Endothelial cell of umbilical vein (primary cell): ENCODE results near the gene MCU. TPM values are rescaled to one million over a fixed set of nuclear protein-coding genes. Genes with fewer than 3 reads are reported as not detected.

ENCODE experiments used
- BruUV-seq: library from RNA; stranded (reverse); fragments of 400-500 nt; replicated peaks from 2 replicates; lab custom pipeline; 2021; lab: Mats Ljungman, UMichigan
- CTCF ChIA-PET: fragments of 300-600, 350-600 bp; sonication (Branson Sonifier 250); formaldehyde crosslinking; loops from one replicate; lab custom pipeline; 2021; ENCODE audit warnings: antibody characterized with exemption, inconsistent platforms; lab: Charles Lee
- POLR2A ChIA-PET: fragments of 300-600, 350-600 bp; sonication (Branson Sonifier 250); formaldehyde crosslinking; loops from one replicate; lab custom pipeline; 2021; ENCODE audit warnings: antibody characterized with exemption, inconsistent platforms; lab: Charles Lee
- DNase-seq: peaks from one replicate; pipeline ENCODE4 v3.0.0-alpha.2; 2011; ENCODE audit warnings: low read depth, low spot score
- FAIRE-seq: peaks from 2 replicates; lab custom pipeline; 2011; peaks lifted over from hg19 to GRCh38; lab: Jason Lieb, UNC
- H2AFZ ChIP-seq: 2 replicates; pipeline ENCODE4 v1.6.0; 2012; ENCODE audit warnings: low read depth, low read length, control low read depth, inconsistent platforms
- H3K27ac ChIP-seq: 2 replicates; pipeline ENCODE4 v1.5.1; 2011; ENCODE audit warnings: low read depth, mild to moderate bottlenecking, control low read depth, low read length, moderate library complexity; ENCODE audit not compliant: insufficient read depth
- H3K27me3 ChIP-seq, 2 experiments: 2 replicates each; pipeline versions ENCODE4 v1.6.0 to v1.6.1; 2011; ENCODE audit warnings: low read length in 2 of 2, mixed read lengths in 1 of 2; ENCODE audit not compliant: control insufficient read depth in 2 of 2, insufficient read depth in 2 of 2
- H3K36me3 ChIP-seq, 2 experiments: 2 replicates in 1 of 2; 3 replicates in 1 of 2; pipeline ENCODE4 v1.5.1; 2011; ENCODE audit warnings: low read length in 2 of 2, mild to moderate bottlenecking in 1 of 2, moderate library complexity in 1 of 2; ENCODE audit not compliant: control insufficient read depth in 2 of 2, insufficient read depth in 2 of 2; ENCODE audit errors: extremely low read depth in 1 of 2
- H3K4me1 ChIP-seq: 3 replicates; pipeline ENCODE4 v1.5.1; 2011; ENCODE audit warnings: mild to moderate bottlenecking, low read length; ENCODE audit not compliant: control insufficient read depth, insufficient read depth; ENCODE audit errors: extremely low read depth
- H3K4me2 ChIP-seq: 2 replicates; pipeline ENCODE4 v1.6.1; 2011; ENCODE audit warnings: low read length, control low read depth, mixed read lengths; ENCODE audit not compliant: insufficient read depth
- H3K4me3 ChIP-seq, 3 experiments: fragments of 200-600 bp in 1 of 3; sonication (generic), shearing (Covaris generic) in 1 of 3; replicated peaks in 1 of 3; 2 replicates each; pipeline ENCODE4 v1.5.1; 2011 to 2016; ENCODE audit warnings: control low read depth in 3 of 3, low read length in 3 of 3, mild to moderate bottlenecking in 2 of 3, inconsistent platforms in 1 of 3, low read depth in 1 of 3, moderate library complexity in 1 of 3; ENCODE audit not compliant: insufficient read depth in 1 of 3
- H3K79me2 ChIP-seq: 2 replicates; pipeline ENCODE4 v1.6.0; 2012; ENCODE audit warnings: low read length, inconsistent platforms; ENCODE audit not compliant: control insufficient read depth, insufficient read depth
- H3K9ac ChIP-seq: replicated peaks from 2 replicates; pipeline ENCODE3; 2011; ENCODE audit warnings: low read length, control low read depth; ENCODE audit not compliant: insufficient read depth; ENCODE audit errors: extremely low read depth
- H3K9me1 ChIP-seq: replicated peaks from 3 replicates; pipeline ENCODE4 v1.6.0; 2011; ENCODE audit warnings: mild to moderate bottlenecking, low read length; ENCODE audit not compliant: control insufficient read depth, insufficient read depth; ENCODE audit errors: extremely low read depth
- H3K9me3 ChIP-seq: replicated peaks from 2 replicates; pipeline ENCODE4 v1.5.1; 2012; ENCODE audit warnings: low read length, inconsistent platforms; ENCODE audit not compliant: control insufficient read depth, insufficient read depth
- H4K20me1 ChIP-seq: replicated peaks from 2 replicates; pipeline ENCODE3; 2011; ENCODE audit warnings: mild to moderate bottlenecking, low read length; ENCODE audit not compliant: control insufficient read depth, insufficient read depth; ENCODE audit errors: extremely low read depth
- EZH2 ChIP-seq: IDR thresholded peaks from 2 replicates; pipeline ENCODE4 v1.6.1; 2012; ENCODE audit warnings: borderline replicate concordance, low read depth, mild to moderate bottlenecking, moderate library complexity, low read length, inconsistent platforms; ENCODE audit not compliant: severe bottlenecking
- FOS ChIP-seq: IDR thresholded peaks from 2 replicates; pipeline ENCODE4 v1.6.1; 2011; ENCODE audit warnings: mild to moderate bottlenecking, low read length, moderate library complexity, borderline replicate concordance; ENCODE audit not compliant: insufficient read depth
- GATA2 ChIP-seq: IDR thresholded peaks from 2 replicates; pipeline ENCODE4 v1.7.0; 2011; ENCODE audit warnings: low read depth, mild to moderate bottlenecking, moderate library complexity, mixed read lengths, low read length; ENCODE audit not compliant: insufficient read length, insufficient read depth
- JUN ChIP-seq: IDR thresholded peaks from 2 replicates; pipeline ENCODE4 v1.6.1; 2011; ENCODE audit warnings: borderline replicate concordance, low read depth; ENCODE audit not compliant: insufficient read length, insufficient read depth
- MYC ChIP-seq: IDR thresholded peaks from one replicate; pipeline ENCODE4 v1.6.1; 2011; ENCODE audit warnings: mild to moderate bottlenecking, low read depth, low read length
- POLR2A ChIP-seq: IDR thresholded peaks from 2 replicates; pipeline ENCODE4 v1.6.1; 2012; ENCODE audit warnings: low read depth, mild to moderate bottlenecking, control low read depth, low read length
- POLR2AphosphoS5 ChIP-seq: IDR thresholded peaks from 2 replicates; pipeline ENCODE4 v1.6.1; 2012; ENCODE audit warnings: low read depth, mild to moderate bottlenecking, control low read depth, low read length, moderate library complexity; ENCODE audit not compliant: insufficient read depth
- dilution Hi-C: fragments of 300-500 bp; cut with MboI; formaldehyde crosslinking; loops from one replicate; pipeline ENCODE4 v1.15.0; 2019; ENCODE audit warnings: low sequenced_read_pairs; ENCODE audit not compliant: extremely low pct_ligation_motif_present
- intact Hi-C: fragments of 100-400 bp; cut with micrococcal nuclease; formaldehyde crosslinking; loops from one replicate; pipeline ENCODE4 v1.10.0; 2022
- polyA plus RNA-seq, 4 experiments: library from polyadenylated mRNA; depleted of rRNA in 3 of 4; stranded (reverse) in 3 of 4; unstranded in 1 of 4; fragments of >200 nt; gene quantifications; 2 replicates each; pipeline versions ENCODE4 v1.2.1 to v1.2.3, GENCODE V29; 2011 to 2012; ENCODE audit warnings: missing spikeins in 1 of 4
- total RNA-seq: library from RNA; stranded (reverse); gene quantifications from 2 replicates; pipeline ENCODE4 v1.2.3, GENCODE V29; 2021
- TF ChIP-seq, protein P1 (sequence below), 2 donors: IDR thresholded peaks; 1 replicate in 1 of 2; 2 replicates in 1 of 2; pipeline ENCODE4 v1.5.1; 2011; ENCODE audit warnings: low read length in 2 of 2, mild to moderate bottlenecking in 2 of 2, moderate library complexity in 2 of 2, control low read depth in 1 of 2, inconsistent platforms in 1 of 2, low read depth in 1 of 2; ENCODE audit not compliant: insufficient read depth in 1 of 2; ENCODE audit errors: extremely low read depth in 1 of 2
- TF ChIP-seq, protein P2 (sequence below): IDR thresholded peaks from 2 replicates; pipeline ENCODE4 v1.6.1; 2011; ENCODE audit not compliant: insufficient read depth, insufficient read length

MCU gene
- total and polyA plus RNA-seq, 2 donors (not counting 3 experiments of a cell fraction or from before 2014, with no cell fraction given), result 25.2 to 37.2 TPM

DNA sequence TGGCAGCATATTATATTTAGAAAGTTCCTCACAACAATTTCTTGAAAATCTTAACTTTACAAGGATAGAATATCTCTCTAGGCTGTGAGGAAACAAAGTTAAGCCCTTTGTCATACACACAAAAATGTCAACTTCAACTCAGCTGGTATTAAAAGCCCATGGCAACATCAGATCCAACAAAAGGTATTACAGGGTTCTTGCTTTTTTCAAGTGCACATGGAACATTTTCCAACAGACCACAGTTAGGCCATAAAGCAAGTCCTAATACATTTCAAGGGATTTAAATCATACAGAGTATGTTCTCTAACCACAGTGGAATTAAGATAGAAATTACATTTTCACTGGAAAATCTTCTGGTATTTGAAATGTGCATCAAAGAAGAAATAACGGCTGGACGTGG lies 129.7 kb downstream of the MCU start:
- FAIRE-seq (no peak), DNase-seq (no peak)
- BruUV-seq, result no TSS peak
- ChIA-PET CTCF (no interaction called here), POLR2A (no interaction called here)
- Histone ChIP-seq H3K9me3 (no peaks in the 10 kb centered on the region), H3K4me3 (no peak overlapping the region), H3K9me1 (no peaks in the 10 kb centered on the region), H4K20me1 (no peaks in the 10 kb centered on the region), H2AFZ (no peak overlapping the region), H3K4me2 (no peak overlapping the region), H3K27me3 (no peaks in the 10 kb centered on the region), H3K4me1 (no peaks in the 10 kb centered on the region), H3K27ac (no peak overlapping the region), H3K36me3 (no peaks in the 10 kb centered on the region), H3K79me2 (no peaks in the 10 kb centered on the region), H3K9ac (no peak overlapping the region)
- intact Hi-C loops (no loop called here), dilution Hi-C loops (no loop called here)
- TF ChIP-seq, protein P1, sequence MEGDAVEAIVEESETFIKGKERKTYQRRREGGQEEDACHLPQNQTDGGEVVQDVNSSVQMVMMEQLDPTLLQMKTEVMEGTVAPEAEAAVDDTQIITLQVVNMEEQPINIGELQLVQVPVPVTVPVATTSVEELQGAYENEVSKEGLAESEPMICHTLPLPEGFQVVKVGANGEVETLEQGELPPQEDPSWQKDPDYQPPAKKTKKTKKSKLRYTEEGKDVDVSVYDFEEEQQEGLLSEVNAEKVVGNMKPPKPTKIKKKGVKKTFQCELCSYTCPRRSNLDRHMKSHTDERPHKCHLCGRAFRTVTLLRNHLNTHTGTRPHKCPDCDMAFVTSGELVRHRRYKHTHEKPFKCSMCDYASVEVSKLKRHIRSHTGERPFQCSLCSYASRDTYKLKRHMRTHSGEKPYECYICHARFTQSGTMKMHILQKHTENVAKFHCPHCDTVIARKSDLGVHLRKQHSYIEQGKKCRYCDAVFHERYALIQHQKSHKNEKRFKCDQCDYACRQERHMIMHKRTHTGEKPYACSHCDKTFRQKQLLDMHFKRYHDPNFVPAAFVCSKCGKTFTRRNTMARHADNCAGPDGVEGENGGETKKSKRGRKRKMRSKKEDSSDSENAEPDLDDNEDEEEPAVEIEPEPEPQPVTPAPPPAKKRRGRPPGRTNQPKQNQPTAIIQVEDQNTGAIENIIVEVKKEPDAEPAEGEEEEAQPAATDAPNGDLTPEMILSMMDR (IDR thresholded peaks at IDR 0.05; ENCODE audit: extremely low read depth in 1 of 2, insufficient read depth in 1 of 2, low read depth in 1 of 2, low read length in 2 of 2), result no peak
- TF ChIP-seq, protein P2, sequence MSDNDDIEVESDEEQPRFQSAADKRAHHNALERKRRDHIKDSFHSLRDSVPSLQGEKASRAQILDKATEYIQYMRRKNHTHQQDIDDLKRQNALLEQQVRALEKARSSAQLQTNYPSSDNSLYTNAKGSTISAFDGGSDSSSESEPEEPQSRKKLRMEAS, result no peak
- TF ChIP-seq POLR2A (no peak), JUN (no peak), FOS (no peak), POLR2AphosphoS5 (no peak), EZH2 (no peak), MYC (no peak), GATA2 (no peak)
